NOMO-1 (cell line): ENCODE measurements around the gene AFM.

Source experiments
- DNase-seq, 2 experiments: peaks; one replicate each; lab custom pipeline; 2025; ENCODE audit not compliant: unreplicated experiment in 2 of 2; lab: John Stamatoyannopoulos, UW

Gene AFM

GRCh38 chr4:73481358-73481757, at the start of gene AFM:
AFM (plus strand) TSS chr4:73481745; CDS start chr4:73481776, 31 bp downstream.
- DNase-seq: no peak

GRCh38 chr4:73431813-73432168, 49.8 kb upstream of the AFM start:
- no peak for DNase-seq

- no peak for DNase-seq
Observed at GRCh38 chr4:73432169-73433000, 49.2 kb upstream of the AFM start.

- DNase-seq: no peak
Observed at GRCh38 chr4:73433140-73433539, 48.4 kb upstream of the AFM start.

- peak in 1 of 2 experiments; percentile 5 for DNase-seq
Observed at GRCh38 chr4:73434311-73434710, 47.2 kb upstream of the AFM start.

GRCh38 chr4:73435984-73436383, 45.6 kb upstream of the AFM start, which contains the start of gene AFP:
AFP (plus strand) TSS chr4:73436221; CDS start chr4:73436263, 42 bp downstream.
- no peak for DNase-seq

- no peak for DNase-seq
Observed at GRCh38 chr4:73436674-73437557, 44.6 kb upstream of the AFM start.

- DNase-seq: no peak
Observed at GRCh38 chr4:73437558-73437956, 44.0 kb upstream of the AFM start.

- DNase-seq: no peak
Observed at GRCh38 chr4:73438048-73438447, 43.5 kb upstream of the AFM start.

GRCh38 chr4:73438582-73439215, 42.8 kb upstream of the AFM start:
- no peak for DNase-seq

GRCh38 chr4:73439445-73439844, 42.1 kb upstream of the AFM start:
- DNase-seq: no peak

- no peak for DNase-seq
Observed at GRCh38 chr4:73439991-73440390, 41.6 kb upstream of the AFM start.

- no peak for DNase-seq
Observed at GRCh38 chr4:73440653-73441052, 40.9 kb upstream of the AFM start.

GRCh38 chr4:73442275-73442674, 39.3 kb upstream of the AFM start:
- no peak for DNase-seq

GRCh38 chr4:73443224-73443623, 38.3 kb upstream of the AFM start:
- DNase-seq: no peak

GRCh38 chr4:73445383-73446335, 35.9 kb upstream of the AFM start:
- DNase-seq: no peak

- peak; percentile 5 to 59 for DNase-seq
Observed at GRCh38 chr4:73446336-73446938, 35.1 kb upstream of the AFM start.

- DNase-seq: no peak
Observed at GRCh38 chr4:73447671-73448070, 33.9 kb upstream of the AFM start.

GRCh38 chr4:73448448-73449203, 32.9 kb upstream of the AFM start:
- DNase-seq: no peak
